Activated T-helper 9 cell treated with anti-CD3 and anti-CD28 coated beads, Interleukin-2, amount 50 U/mL, for 16 hours (primary cell): ENCODE measurements around the gene CCNC.

Experiments
- DNase-seq: peaks from one replicate; pipeline ENCODE4 v3.0.0-alpha.2; 2020; ENCODE audit warnings: low read depth

The CCNC gene

DNA sequence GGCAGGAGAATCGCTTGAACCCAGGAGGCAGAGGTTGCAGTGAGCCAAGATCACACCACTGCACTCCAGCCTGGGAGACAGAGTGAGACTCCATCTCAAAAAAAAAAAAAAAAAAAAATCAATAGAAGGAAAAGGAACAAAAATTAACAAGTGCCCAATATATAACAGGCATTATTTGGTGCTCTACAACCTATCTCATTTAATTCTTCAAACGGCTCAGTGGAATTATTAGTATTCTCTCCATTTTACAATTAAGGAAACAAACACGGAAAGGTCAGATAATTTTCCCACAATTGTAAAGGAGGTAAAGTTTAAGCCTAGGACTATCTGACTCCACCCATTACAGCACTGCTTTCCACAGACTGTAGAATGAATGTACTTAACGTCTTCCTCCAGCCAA lies 19.8 kb downstream of the CCNC start:
- no peak for DNase-seq

DNA sequence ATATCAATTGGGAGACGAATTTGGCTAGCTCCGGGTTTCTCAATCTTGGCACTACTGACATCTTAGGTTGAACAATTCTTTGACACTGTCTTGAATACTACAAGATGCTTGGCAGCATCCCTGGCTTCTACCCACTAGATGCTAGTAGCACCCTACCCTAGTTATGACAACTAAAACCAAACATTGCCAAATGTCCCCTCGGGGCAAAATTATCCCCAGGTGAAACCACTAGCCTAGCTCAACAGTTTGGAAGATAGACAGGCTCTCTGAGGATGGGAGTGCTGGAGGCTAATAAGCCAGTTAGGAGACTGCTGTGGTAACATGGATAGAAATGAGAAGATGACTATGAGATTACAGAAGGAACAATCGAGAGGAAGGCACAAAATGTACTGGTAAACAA lies 20.9 kb downstream of the CCNC start:
- no peak for DNase-seq

DNA sequence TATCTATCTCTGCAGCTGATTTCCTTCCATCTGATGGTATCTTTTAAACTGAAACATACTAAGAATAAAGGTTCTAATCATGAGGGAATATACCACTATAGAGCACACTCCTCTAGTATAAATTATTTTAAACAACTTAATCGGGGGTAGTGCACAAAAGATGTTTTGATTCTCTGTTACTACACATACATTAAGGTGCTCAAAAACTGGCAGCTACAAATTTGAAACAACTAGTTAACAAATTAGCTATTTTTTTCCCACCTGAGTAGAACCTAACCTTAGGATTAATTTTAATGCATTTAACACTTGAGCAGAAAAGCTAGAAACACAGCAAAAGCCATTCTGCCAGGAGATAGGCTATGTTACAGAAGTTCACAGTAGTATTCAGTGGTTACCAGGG lies 23.0 kb downstream of the CCNC start:
- DNase-seq: no peak

DNA sequence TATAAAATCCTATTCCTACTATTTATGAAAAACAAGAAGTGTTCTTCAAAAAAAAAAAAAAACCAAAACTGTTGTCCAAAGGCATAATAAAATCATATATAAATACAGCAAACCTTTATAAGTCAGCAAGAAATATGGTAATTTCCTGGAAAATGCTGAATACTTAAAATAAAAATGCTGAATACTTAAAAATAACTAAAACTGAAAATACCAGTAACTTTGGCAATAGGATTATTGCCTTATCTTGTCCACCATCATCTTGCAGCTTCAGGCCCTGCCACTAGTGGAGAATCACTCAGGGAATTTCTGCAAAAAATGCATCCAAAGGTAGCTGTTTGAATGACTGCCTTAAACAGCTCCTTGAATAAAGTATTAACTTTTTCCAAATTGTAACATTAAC lies 24.5 kb downstream of the CCNC start:
- DNase-seq: no peak

DNA sequence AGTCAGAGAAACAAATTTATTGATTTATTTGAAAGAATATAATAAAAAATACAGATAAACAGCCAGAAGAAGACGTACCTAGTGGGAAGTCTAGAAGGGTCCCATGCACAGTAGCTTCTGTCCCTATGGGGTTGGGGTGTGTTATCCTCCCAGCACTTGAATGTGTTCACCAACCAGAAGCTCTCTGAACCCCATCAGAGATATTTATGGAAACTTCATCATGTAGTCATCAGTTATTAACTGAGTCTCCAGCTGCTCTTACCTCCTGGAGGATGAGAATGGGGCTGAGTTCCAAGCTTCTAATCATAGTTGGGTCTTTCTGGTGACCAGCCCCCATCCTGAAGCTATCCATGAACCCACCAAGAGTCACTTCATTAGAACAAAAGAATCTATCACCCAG lies 37.8 kb downstream of the CCNC start:
- no peak for DNase-seq

DNA sequence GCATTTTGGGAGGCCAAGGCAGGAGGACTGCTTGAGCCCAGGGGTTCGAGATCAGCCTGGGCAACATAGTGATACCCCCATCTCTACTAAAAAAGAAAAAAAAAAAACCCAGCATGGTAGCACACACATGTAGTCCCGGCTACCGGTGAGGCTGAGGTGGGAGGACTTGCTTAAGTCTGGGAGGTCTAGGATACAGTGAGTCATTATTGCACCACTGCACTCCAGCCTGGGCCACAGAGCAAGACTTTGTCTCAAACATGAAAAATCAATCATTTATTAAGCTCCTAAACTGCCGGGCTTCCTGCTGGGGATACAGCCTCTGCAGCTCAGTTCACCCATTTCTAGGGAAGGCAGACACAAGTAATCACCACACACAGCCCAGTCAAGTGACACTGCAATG lies 45.9 kb downstream of the CCNC start:
- no peak for DNase-seq

DNA sequence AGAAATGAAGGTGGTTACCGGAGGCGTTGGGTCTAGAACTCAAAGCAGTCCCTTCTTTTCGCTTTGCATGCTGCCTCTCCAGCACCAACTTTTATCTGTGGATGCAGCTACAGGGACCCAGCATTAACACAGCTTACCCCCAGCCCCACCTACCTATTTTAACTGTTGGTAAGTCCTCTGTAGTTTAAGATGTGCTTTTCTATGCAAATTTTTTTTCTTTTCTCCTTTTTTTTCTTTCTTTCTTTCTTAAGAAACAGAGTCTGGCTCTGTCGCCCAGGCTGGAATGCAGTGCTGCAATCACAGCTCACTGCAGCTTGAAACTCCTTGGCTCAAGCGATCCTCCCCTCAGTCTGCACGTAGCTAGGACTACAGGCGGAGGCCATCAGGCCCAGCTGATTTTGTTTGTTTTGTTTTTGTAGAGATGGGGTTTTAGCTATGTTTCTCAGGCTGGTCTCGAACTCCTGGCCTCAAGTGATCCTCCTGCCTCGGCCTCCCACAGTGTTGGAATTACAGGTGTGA lies 46.8 kb downstream of the CCNC start:
- DNase-seq: no peak

DNA sequence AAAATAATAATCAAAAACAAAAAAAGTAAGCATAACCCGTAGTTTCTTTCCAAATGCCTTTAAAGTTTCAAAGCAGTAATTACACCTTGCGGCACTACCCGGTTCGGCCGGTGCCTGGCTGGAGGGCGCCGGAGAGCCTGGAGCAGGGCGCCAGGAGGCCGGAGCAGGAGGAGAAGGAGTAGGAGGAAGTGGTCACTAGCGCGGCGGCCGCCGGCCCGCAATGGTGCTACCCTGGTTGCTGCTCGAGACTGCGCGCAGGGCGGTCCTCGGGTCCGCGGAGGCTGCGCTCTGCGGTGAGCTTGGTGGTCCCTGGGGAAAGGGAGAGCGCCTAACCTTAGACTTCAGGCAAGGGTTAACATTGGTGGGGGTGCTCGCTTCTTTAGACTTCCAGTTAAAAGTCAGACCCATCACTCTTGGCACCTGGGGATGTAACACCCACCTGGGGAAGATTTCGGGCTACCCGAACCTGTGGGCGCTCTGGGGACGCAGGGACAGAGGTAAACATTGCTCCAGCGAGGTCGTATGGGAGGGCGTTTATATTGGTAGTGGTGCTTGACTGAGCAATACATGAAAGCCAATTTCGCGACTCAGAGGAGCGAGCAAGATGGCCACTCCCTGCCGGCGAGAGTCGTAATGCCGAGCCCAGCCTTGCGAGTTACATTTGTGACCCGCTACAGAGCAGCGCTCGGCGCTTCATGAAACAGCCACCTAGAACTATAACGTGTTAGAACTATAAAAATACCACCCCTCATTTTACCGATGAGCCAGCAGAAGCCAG lies 47.4 kb downstream of the CCNC start:
- peak; percentile 66 for DNase-seq

DNA sequence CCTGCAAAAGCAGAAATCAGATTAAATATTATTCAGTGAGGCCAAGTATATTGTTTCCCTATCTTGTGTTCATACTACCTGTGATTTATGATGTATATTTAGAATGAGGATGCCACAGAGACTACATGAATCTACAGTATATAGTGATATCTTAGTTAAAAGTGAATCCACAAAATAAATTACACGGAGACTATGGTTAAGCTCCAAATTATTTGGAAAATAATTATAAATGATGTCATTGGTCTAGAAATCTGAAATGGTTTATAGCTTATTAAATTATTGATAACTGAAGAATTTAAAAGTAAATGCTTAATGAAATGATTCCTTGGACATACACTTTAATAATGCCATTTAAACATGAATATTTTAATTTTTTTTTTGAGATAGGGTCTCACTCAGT lies 49.0 kb downstream of the CCNC start:
- DNase-seq: no peak

DNA sequence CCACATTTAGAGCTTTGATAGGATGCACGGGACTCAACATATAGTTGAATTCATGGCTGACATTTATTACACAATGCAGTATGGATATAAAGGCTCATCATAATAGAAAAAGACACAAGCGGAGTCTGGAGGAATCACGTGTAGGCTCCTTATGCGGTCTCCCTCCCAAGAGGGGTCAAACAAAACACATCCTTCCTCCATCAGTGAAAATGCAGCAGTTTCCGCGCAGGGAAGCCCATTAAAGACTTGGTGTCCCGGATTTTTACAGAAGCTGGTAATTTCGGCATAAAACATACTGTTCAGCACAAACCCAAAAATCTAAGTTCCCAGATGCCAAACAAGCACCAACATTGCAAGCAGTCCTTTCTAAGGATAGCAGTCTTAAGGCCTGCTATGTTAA lies 54.4 kb downstream of the CCNC start:
- DNase-seq: no peak

DNA sequence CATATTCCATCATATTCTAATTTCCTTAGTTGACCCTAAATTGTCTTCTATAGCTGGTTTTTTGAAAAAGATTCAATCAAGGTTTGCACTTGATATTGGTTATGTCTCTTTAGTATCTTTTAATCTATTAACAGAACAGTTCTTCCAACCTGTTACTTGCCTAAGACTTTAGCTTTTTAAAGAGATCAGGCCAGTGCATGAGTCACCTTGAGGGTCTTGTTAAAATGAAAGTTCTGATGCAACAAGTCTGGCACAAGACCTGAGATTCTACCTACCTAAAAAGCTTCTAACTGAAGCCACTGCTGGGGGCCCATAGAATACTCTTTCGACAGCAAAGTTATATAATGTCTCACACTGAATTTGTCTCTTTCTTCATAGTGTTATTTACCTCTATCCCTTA lies 56.4 kb downstream of the CCNC start:
- DNase-seq: no peak

DNA sequence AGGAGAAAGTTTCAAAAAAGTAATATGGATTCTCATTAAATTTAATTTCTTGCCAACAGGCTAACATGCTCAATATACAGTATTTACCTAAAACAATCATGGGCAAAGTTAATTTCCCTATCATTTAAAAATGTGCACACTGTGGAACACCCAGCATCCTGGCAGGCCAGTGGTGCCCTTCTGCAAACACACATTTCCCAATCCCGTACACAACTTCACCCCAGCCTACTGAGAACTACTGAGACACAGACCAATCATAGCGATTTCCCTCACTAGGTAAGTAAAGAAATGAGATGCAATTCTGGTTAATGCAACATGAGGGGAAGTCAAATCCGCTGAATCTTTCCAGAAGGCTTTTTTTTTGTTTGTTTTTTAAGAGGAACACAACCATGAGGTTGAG lies 60.8 kb downstream of the CCNC start:
- DNase-seq: no peak

DNA sequence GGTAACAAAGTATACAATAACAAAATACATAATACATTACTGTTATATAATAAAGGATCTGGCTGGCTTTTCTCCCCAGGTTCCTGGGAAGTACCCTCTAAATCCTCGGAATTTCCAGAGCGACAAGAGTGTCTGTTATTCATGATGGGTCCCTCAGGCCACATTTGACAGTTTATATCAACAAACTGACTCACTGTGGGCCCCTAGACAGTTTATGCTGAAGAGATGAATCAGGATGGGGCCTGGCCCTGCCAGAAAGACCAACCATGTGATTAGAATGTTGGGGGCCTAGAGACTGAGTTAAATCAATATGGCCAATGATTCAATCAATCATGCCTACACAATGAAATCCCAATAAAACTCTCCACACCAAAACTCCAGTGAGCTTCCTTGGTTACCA lies 66.7 kb downstream of the CCNC start:
- no peak for DNase-seq

DNA sequence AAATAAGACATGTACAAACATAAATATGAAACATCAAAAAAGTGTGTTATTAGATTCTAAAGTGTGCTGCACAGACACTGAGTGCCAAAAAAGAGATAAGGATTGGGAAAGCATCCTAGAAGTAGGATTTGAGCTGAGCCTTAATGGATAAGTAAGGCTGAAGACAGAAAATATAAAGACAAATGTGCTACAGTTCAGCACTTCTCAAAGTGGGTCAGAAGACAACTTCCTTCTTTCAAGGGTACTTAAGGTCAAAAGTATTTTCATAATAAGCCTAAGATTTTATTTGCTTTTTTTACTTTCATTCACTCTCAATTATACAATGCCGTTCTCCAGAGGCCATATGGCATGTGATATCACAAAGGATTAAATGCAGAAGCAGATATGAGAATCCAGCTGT lies 70.0 kb downstream of the CCNC start:
- no peak for DNase-seq

DNA sequence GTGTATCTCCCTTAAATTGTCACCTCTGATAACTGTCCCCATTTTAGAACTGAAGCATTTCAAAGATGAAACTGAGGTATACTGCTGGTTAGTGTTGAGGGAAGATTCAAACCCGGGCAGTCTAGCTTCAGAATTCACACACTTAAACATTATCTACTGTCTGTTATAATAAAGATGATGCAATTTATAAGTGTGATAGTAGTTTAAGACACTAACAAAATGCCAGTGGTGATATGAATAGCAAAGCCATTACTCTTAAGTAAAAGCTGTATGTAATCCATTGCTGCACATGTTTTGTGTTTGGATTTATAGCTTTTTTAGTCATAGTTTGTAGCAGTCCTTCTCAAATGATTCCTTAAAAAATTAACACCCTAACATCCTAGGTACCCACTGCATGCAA lies 73.0 kb downstream of the CCNC start:
- DNase-seq: no peak
